GM18511 (cell line): Measurements from ENCODE around the gene STIM1.

Experiments
- ATAC-seq: cut with Tn5 transposase; IDR thresholded peaks from one replicate; pipeline ENCODE4 v1.9.1; 2021; ENCODE audit warnings: mild to moderate bottlenecking, moderate library complexity; ENCODE audit not compliant: unreplicated experiment

STIM1 gene

DNA sequence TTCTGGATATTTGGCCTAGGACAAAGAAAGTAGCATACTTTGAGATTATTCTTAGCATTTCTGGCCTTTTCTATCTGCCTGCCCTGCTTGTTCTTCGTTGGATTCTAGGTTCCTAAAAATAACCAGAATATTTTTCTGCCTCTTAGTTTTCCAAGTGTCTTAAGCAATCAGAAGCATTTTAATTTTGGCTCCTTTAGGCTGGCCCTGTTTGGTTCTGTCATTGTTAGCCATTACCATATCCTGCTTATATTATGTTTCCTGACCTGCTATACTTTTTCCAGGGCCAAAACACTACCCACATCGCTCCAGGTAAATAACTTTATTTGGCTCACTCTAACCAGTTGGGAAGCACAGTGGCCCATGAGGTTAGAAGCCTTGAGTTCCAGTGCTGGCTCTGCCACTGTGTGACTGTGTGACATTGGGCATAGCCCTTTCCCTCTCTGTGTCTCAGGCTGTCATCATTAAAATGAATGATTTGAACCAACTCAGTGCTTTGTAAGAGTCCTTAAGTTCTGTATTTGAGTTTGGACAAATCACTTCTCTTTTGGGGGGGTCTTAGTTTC, 91.1 kb downstream of the STIM1 start:
- ATAC-seq, result no peak

DNA sequence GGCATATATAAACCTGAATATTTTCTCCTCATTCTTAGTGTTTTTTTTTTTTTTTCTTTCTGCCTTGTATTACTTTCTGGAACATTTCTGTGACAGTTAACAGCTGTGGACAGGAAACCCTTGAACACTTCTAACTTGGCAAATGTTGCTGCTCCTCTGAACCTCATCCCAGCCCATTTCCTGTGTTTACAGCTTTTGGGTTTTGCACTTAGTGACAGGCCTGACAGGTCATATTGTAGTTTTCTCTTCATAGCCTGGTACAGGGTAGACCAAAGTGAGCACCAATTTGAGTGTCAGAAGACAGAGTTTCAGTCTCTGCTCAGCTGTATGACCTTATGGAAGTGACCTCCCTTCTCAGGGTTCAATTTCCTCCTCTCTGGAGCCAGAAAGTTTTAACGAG, 91.6 kb downstream of the STIM1 start:
- ATAC-seq, result peak; percentile 75

DNA sequence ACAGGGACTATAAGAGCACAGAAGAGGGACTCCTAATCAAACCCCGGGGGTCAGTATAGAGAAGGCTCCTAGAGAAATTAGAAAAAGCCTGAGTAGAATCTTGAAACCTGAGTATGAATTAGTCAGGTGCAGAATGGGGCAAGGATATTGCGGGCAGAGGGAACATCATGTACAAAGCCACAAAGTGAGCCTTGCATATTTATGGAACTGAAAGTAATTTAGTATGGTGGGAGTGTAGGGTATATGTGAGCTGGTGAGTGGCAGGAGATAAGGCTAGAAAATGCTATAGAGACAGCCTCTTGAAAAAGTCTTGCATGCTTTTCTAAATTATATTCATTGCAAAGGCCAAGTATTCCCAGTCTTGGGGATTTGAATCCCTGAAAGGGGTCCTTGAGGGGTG, 93.7 kb downstream of the STIM1 start:
- ATAC-seq, result peak; percentile 82

DNA sequence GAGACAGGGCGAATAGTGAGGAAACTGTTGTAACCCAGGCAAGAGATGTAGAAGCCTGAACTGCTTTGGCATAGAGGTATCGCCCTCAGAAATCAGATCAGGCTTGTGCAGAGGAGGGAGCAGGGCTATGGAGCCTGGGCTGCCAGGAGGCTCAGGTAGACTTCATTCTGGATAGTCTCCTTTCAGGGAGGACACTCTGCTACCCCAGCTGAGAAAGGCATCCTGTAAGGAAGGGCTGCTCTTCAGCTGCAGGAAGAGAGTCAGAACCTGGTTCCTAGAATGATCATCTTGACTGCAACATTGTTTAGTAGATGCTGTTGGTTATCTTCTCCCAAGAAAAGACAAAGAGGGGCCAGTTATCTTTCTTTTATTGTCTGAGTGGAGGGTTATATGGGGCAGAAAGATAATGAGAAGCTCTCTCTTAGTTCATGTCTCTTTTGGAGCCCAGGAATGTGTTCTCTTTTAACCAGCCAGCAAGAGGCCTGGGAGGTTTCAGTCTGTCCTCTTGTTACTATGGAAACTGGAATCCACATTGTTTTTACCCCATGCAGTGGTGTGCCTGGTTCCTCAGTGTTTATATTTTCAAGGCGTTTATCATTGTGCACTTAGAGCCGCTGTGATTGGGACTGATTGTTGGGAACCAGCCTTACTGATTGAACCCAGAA, 95.7 kb downstream of the STIM1 start:
- ATAC-seq, result no peak

DNA sequence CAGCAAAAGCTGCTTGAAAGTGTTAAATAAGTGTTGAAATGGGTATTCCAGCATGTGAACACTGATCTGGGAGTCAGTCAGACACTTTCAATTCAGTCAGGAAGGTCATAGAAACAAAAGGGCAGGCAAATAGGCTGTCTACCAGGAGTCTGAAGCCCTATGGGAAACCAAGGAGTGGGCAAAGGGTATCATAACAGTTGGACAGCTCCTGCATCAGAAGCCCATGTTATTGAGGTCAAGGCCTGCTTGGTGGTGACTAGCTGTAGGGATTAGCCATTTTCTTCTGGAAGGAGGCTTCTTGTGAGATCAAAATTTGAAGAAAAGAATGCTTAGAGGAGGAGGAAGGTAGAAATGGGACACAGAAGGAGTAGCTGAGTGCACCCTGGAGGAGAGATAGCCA, 97.3 kb downstream of the STIM1 start:
- no peak for ATAC-seq

DNA sequence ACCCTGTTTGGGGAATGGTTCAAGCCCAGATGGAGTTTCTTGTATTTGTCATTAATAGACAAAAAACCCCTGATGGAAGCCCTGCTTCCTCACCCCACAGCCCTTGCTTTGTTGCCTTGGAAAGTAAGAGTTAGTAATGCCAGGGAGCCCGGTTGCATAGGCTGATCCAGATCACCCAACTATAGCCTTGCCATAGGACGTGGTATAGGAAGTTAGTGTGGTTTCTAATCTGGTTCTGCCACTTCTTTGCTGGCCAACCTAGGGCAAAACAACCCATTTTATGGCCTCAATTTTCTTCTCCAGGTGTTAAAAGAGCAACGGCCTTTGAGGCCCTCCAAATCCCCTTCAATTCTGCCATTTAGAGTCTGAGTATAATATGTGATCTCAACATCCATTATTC, 97.9 kb downstream of the STIM1 start:
- ATAC-seq, result no peak

DNA sequence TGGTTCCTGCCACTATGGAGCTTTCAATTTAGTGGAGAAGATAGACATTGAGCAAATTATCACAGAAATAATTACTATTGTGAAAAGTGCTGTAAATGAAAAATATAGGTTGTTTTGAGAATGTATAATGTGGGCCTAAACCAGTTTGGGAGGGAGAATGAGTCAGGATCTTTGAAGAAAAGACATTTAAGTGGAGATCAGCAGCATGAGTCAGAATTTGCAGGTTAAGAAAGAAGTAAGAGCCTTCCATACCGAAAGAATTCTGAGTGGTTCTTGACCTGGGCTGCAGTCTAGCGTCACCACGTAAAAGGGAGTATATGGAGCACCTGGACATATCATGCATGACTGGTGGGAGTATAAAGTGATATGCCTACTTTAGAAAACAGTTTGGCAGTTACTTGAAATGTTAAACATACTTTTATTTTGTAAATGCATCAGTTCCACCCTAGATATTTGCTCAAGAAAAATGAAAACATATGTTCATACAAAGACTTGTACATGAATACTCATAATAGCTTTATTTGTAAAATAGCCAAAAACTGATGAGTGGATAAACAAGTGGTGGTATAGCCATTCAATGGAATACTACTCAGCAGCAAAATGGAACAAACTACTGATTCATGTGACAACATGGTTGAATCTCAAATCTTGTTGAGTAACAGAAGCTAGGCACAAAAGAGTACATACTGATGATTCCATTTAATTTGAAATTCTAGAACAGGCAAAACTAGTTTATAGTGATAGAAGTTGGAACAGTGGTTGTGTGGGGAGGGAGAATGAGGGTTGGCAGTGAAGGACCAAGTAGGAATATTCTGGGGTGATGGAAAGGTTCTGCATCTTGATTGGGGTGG, 99.2 kb downstream of the STIM1 start:
- no peak for ATAC-seq

DNA sequence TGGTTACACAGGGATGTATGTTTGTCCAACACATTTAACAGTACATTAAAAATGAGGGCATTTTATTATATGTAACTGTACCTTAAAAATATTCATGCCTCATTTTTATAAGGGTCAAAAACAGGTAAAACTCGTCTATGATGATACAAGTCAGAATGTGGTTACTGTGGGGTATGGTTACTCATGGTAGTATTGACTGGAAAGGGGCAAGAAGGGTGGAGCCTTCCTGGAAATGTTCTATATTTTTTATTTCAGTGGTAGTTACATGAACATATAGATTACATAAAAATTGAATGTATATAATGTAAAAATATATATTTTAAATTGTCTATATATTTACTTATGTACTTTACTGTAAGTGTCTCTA, 99.8 kb downstream of the STIM1 start:
- ATAC-seq, result no peak

DNA sequence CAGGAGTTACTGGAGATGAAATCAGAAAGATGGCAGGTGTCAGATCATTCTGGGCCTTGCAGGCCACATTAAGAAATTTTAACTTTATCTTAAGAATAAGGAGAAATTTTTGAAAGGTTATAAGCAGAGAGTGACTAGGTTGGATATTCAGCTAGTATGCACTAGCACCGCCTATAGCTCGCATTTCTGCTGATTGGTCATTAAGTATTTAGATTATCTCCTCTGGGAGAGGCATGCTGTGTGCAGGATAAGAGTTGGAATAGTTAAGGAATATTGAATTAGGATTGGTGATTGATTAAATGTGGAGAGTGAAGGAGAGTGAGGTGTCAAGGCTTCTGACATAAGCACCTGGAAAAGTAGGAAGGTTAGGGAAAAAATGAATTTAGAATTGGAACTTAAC, 100.6 kb downstream of the STIM1 start:
- ATAC-seq, result no peak

DNA sequence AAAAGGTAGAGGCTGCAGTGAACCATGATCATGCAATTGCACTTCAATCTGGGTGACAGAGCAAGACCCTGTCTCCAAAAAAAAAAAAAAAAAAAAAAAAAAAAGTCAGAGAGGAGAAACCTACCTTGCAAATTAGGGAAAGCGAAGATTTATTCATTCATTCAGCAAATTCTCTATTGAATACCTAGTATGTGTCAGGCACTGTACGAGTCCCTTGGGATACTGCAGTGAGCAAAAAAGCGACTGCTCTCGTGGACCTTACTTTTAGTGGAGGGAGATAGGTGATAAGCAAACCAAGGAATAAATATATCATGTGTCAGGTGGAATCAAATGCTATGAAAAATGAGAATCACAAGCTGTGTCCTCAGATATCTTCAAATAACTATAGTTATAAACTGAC, 101.3 kb downstream of the STIM1 start:
- ATAC-seq, result no peak

DNA sequence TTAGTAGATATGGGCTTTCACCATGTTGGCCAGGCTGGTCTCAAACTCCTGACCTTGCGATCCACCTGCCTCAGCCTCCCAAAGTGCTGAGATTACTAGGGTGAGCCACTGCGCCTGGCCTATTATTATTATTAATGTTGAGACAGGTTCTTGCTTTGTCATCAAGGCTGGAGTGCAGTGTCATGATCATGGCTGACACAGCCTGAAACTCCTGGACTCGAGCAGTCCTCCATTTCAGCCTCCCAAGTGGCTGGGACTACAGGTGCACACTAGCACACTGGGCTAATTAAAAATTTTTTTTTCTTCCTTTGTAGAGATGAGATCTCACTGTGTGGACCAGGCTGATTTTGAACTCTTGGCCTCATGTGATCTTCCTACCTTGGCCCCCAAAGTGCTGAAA, 102.0 kb downstream of the STIM1 start:
- no peak for ATAC-seq

DNA sequence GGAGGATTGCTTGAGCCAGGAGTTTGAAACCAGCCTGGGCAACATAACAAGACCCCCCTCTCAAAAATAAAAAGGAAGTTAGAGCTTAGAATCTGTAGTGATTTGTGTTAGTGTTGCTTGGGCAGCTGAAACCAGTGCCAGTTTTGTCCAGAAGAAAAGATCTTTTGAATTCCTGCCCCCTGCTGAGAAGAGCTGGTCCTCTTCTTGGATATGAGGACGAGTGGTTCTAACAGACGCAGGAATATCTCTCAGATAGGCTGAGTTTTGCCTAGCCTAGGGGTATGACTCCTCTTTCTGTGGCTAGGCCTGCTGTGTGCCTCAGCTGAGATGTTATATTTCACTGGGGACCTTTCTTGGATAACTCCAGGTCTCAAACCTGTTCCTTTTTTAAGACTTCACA, 102.8 kb downstream of the STIM1 start:
- ATAC-seq, result no peak

DNA sequence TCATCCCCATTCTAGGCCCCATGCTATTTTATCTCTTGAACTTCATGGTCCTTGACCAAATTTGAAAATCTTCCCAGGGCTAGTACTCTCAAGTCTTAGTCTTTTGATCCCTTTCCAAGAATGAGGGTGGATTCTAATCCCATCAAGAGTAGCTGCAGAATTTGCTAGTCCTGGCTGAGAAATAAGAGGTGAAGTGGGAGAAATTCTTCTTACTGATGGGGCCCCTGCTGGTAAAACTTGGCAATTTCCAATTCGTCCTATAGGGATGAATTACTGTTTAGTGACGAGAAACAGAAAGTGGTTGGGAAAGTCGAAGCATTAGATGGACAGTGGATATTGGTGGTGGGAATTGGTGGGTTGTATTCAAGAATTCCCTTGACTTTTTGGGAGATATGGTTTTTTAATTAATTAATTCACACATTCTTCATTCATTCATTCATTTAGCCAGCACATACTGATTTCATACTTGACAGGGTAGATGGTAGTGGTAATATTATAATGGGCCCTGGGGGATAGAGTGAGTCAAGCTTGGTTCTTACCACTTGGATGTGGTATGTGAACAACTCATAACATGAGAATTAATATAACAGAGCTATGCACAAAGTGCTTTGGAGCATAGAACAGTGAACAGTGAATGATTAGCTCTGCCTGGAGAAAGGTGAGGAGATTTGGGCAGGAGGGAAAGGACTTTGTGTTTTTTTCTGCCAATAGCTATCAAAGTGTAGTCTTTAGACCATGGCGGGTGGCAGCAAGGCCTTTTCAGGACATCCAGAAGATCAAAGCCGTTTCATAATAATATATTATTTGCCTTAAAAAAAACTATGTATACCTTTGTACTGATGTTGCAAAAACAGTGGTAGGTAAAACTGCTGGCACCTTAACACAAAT, 103.8 kb downstream of the STIM1 start:
- ATAC-seq, result peak; percentile 65

DNA sequence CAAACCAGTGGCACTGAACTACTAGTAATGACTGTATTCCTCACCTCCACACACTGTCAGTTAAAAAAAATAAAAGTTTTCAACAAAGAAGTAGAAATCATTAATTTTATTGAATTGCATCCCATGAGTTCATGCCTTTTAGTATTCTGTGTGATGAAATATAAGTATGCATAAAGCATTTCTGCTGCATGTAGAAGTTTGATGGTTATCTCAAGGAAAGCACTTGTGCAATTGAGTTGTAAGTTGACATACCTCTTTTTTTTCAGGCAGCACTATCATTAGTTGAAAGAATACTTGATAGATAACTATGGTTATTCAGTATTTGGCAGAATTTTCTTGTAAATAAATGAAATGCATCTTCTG, 104.4 kb downstream of the STIM1 start:
- no peak for ATAC-seq

DNA sequence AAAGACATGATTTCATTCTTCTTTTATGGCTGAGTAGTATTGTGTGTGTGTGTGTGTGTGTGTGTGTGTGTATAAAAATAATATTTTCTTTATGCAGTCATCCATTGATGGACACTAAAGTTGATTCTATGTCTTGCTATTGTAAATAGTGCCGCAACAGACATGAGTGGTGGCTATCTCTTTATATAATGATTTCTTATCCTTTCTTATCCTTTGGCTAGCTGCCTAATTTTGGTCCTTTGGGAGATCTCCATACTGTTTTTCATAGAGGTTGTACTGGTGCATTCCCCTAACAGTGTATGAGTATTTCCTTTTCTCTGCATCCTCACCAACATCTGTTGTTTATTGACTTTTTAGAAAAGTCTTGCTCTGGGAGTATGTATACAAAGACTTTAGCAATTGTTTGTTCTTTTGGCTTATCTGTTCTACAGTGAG, 107.0 kb downstream of the STIM1 start:
- no peak for ATAC-seq

DNA sequence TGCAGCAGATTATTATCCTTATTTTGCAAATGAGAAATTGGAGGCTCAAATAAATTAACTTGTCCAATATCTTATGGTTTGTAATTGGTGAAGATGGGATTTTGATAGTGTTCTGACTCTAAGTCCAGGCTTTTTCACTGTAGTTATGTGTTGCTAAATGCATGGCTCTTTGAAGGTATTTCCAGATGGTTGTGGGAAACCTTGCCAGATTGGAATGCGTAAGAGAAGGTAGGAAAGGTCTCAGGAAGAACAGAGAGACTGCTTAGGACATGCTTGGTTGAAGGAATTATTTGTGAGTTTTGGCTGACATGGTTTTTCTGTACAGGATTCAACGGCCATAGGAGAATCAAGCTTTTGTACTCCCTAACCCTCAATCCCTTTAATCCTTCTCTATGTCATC, 108.6 kb downstream of the STIM1 start:
- no peak for ATAC-seq

DNA sequence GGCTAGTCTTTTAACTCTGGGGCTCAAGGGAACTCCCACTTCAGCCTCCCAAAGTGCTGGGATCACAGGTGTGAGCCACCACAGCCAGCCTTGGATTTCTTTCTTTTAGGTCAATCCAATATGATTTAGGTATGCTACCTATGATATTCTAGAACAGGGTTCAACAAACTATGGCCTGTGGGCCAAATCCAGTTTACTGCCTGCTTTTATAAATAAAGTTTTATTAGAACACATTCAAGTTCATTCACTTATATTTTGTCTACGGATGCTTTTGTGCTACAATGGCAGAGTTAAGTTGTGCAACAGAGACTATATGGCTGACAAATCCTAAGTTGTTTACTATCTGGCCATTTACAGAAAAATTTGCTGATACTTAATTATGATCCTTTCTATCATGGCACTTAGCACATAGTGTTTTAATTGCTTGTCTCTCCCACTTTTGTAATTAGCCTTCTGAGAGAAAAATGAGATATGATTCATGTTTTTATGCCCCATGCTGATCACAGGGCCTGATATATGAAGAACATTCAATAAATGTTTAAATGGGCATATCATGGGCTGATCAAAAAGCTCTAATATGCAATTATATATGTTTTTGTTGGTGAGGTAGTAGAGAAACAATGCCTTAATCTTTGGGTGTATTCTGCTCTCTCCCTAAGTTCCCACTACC, 109.6 kb downstream of the STIM1 start:
- no peak for ATAC-seq

DNA sequence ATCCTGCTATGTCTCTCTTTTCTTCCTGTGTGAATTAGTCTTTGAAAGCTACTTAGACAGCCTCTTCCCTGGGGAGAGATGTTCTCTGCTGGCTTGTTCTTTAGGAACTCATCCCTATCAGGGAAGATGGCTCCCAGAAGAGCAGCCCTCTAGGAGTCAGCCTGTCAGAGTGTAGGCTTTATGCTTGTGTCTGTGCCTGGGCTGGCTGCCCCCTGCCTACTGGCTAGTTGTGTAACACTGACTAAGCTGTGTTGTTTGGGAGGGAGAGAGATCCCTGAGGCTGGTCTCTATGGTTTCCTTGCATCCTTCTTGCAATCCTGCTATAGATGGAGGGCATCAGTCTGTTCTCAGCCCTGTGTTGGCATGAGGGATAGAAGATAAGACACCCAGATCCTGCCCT, 112.2 kb downstream of the STIM1 start:
- ATAC-seq, result no peak

DNA sequence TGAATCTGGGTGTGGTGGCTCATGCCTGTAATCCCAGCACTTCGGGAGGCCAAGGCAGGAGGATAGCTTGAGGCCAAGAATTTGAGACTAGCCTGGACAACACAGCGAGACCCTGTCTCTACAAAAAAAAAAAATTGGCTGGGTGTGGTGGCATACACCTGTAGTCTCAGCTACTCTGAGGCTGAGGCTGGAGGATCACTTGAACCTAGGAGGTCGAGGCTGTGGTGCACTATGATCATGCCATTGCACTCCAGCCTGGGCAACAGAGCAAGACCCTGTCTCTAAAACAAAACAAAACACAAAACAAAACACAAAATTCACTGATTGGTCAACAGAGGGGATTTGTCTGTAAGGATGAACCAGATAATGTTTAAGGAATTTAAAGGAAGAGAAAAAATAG, 113.7 kb downstream of the STIM1 start:
- ATAC-seq, result no peak

DNA sequence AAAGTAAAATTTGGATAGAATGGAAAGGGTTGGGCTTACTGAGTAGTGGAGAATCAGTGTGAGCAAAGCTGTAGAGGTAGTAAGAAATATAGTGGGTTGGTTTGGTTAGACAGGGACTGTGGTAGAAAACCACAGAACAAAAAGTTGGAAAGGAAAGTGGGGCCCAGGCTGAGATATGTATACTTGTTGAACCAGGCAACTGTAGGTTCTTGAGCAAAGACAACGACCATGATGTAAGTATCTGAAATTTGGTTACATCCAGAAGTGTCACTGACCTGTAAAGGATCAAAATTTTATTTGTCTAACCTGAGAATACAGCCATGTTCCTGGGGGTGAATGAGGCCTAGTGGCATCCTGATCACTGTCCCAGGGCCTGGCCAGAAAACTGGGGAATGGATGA, 114.1 kb downstream of the STIM1 start:
- ATAC-seq, result no peak

DNA sequence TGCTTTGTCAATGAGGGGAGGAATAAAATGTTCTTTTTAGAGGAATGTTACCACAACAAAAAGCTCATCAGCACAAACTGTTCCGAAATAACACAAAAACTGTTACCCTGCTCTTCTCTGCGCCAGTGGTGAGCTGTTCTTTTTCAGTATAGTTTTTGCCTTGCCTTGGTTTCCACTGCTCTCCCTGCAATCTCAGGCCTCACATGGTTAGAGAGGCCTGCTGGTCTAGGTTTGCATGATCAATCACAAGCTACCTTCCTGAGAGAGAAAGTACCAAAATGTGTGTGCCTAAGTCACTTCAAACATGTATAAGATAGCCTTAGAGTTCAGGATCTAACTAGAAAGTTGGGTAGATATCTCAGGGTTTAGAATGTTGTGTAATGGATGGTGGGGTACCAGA, 114.6 kb downstream of the STIM1 start:
- ATAC-seq, result no peak
